ENCODE results near the gene SF3A2. TPM values are rescaled to one million over a fixed set of nuclear protein-coding genes. Genes with fewer than 3 reads are reported as not detected.

SF3A2 gene, protein sequence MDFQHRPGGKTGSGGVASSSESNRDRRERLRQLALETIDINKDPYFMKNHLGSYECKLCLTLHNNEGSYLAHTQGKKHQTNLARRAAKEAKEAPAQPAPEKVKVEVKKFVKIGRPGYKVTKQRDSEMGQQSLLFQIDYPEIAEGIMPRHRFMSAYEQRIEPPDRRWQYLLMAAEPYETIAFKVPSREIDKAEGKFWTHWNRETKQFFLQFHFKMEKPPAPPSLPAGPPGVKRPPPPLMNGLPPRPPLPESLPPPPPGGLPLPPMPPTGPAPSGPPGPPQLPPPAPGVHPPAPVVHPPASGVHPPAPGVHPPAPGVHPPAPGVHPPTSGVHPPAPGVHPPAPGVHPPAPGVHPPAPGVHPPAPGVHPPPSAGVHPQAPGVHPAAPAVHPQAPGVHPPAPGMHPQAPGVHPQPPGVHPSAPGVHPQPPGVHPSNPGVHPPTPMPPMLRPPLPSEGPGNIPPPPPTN
- 88.3 and 88.5 TPM in 2 replicates for total RNA-seq (2013; cell fraction: nucleolus; rRNA removed)
- total RNA-seq (2014; rRNA removed) (41.5 and 49.3 TPM in 2 replicates), total RNA-seq (2014; rRNA removed; fragmentation: Illumina TruSeq; extraction: Trizol) (12.3 and 15.6 TPM in 2 replicates), total RNA-seq (2021) (132 and 143 TPM in 2 replicates), polyA plus RNA-seq (2011; rRNA removed) (3.3 and 5.4 TPM in 2 replicates), polyA plus RNA-seq (2014; fragmentation: Illumina TruSeq; extraction: Trizol) (2.4 and 26.9 TPM in 2 replicates), polyA plus RNA-seq (2014; fragmentation: Nextera tagmentation; extraction: Ambion mirVana) (under 1 TPM; 0.33 to 0.55 TPM), polyA plus RNA-seq (2014; rRNA removed) (36.2 and 61.3 TPM in 2 replicates), polyA plus RNA-seq (2016; fragmentation: Nextera tagmentation; extraction: Ambion mirVana) (10 to 100 TPM; 34.4 to 39.7 TPM), polyA minus RNA-seq (2011; rRNA and poly(A)+ RNA removed) (10.2 and 25.5 TPM in 2 replicates), Bru-seq, nascent RNA (percentile 83 among the genes with signal in this experiment), BruChase-seq, experiment 1, labeled RNA remaining after a 6-hour chase (percentile 88 among the genes with signal in this experiment), BruChase-seq, experiment 2, labeled RNA remaining after a 2-hour chase (percentile 83 among the genes with signal in this experiment)
- polyA plus RNA-seq (2011; ENCODE audit: low read depth), result 49.8 TPM
- polyA plus RNA-seq (2011; cell fraction: cytosol; rRNA removed), result 11.1 and 14.5 TPM in 2 replicates
- polyA plus RNA-seq (2011; cell fraction: nucleus; rRNA removed), result 89.6 and 126 TPM in 2 replicates
- 86.1 and 131 TPM in 2 replicates for polyA plus RNA-seq (2012)
- polyA minus RNA-seq (2011; cell fraction: cytosol; rRNA and poly(A)+ RNA removed), result 30.7 and 38.0 TPM in 2 replicates
- polyA minus RNA-seq (2011; cell fraction: nucleus; rRNA and poly(A)+ RNA removed), result 69.4 and 102 TPM in 2 replicates
- long read RNA-seq, experiment 1, result 0 reads
- long read RNA-seq, experiment 2, result 0 reads

DNA sequence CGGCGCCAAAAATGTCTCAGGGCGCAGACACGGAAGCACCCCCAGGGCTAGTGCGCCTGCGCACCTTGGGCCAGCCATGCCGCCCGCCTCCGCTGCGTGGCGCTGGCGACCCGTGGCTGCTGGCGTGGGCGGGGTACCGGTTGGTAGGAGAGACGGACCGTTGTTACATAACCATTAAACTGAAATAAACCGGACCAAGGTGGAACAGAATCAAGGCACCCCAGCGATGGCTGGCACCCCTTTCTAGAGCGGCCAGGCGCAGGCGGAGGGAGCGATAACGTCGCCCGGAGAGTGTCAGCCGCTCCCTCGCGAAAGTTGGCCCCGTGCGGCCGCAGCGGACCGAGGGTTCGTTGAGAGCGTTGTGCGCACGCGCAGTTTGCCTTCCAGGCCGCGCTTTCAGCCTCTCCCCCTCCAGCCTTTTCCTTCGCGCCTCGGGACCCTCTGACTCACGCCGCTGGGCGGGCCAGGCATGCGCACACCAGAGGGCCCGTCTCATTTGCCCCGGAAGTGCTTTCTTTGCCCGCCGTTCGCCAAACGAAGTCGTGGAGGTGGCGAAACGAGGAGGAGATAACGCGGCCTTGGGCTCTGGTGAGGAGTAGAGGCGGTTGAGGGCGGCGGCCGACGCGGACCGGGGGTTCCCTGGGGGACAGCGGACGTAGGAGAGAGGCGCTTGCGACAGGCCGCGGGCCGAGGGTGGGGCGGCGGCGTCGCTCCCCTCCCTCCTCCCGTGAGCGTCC is at the start of gene SF3A2, which contains the start of gene PLEKHJ1:
Gene SF3A2 (plus strand): TSS at position 511 of the 737 bp plus-strand sequence. CDS start 6,595 bp downstream, outside the sequence.
Gene PLEKHJ1 (minus strand): TSS at position 16 of the 737 bp plus-strand sequence. CDS start 81 bp downstream, outside the sequence.
- POLR2A ChIA-PET, result interaction anchor here (0.7 to 3.9 kb wide), 4 partner anchors 23 to 961 kb away, joined by 4 to 54 read pairs (median 6); partner anchors contain the start of genes FAM174C and LSM7
- Histone ChIP-seq H3K27ac (ENCODE audit: control insufficient read depth, insufficient read depth) (peak within 1 kb of the TSS; percentile 94), H3K4me3 (peak within 1 kb of the TSS; percentile 99), H3K36me3 (ENCODE audit: control insufficient read depth in 2 of 2, insufficient read depth in 2 of 2, low read length in 1 of 2) (peaks cover 8 to 16% of the 10 kb centered on the region in 2 experiments; a peak in 3 of 4 replicates), H3K4me1 (ENCODE audit: control insufficient read depth, insufficient read depth, low read length) (peaks cover 24% of the 10 kb centered on the region), H2AFZ (ENCODE audit: control insufficient read depth, low read depth, low read length) (peak within 1 kb of the TSS; percentile 98), H4K20me1 (ENCODE audit: control insufficient read depth, insufficient read depth) (peaks cover 15% of the 10 kb centered on the region), H3K9me3 (replicated peaks; ENCODE audit: control insufficient read depth, insufficient read depth, low read length) (no peaks in the 10 kb centered on the region), H3K79me2 (ENCODE audit: control insufficient read depth, insufficient read depth, low read length) (peaks cover 81% of the 10 kb centered on the region), H3K4me2 (ENCODE audit: control insufficient read depth, insufficient read depth) (peak within 1 kb of the TSS; percentile 96), H3K27me3 (replicated peaks in 1 of 2; ENCODE audit: control insufficient read depth in 2 of 2, insufficient read depth in 2 of 2, low read length in 1 of 2) (no peaks in the 10 kb centered on the region), H3K9ac (ENCODE audit: control insufficient read depth, insufficient read depth, low read length) (peak within 1 kb of the TSS; percentile 80)
- peak; percentile 93 for DNase-seq (ENCODE audit: low read depth, low spot score)
- RAD21 ChIA-PET (ENCODE audit: unreplicated experiment), result interaction anchor here (0.6 to 4.2 kb wide), 16 partner anchors 9 to 375 kb away, joined by 3 to 72 read pairs (median 4); partner anchors contain the start of gene TIMM13
- FAIRE-seq, result peak; percentile 97
- peak; percentile 83 for ATAC-seq
- in situ Hi-C loops (cut with MboI) (loop anchor here (5.0 kb wide), 1 partner anchor 36 kb away; no protein-coding TSS in a partner anchor), intact Hi-C loops (cut with micrococcal nuclease; ENCODE audit: unreplicated experiment) (loop anchor here (1.0 to 10.0 kb wide), 4 partner anchors 37 to 156 kb away; partner anchors contain the start of genes IZUMO4, LSM7, MOB3A and SPPL2B)
- WGBS (ENCODE audit: insufficient coverage, insufficient replicate concordance, low lambda C conversion rate, missing lambda C conversion rate), result 2% methylated on average over 69 of the region's 80 CpGs
- SMC1A ChIA-PET (ENCODE audit: uncharacterized antibody, unreplicated experiment), result interaction anchor here (0.7 to 4.1 kb wide), 10 partner anchors 22 to 80 kb away, joined by 3 to 39 read pairs (median 6); no protein-coding TSS in a partner anchor
- CTCF ChIA-PET, result interaction anchor here (0.6 to 4.7 kb wide), 11 partner anchors 24 to 339 kb away, joined by 3 to 130 read pairs (median 4); partner anchors contain the start of gene LMNB2
- BruUV-seq (replicated peaks), result no TSS peak
- no peak for TF ChIP-seq MYB (IDR thresholded peaks at IDR 0.05; ENCODE audit: borderline replicate concordance, low read depth, low read length)
- no peak for TF ChIP-seq CHD4 (IDR thresholded peaks at IDR 0.05)
- peak; percentile 51 for TF ChIP-seq CBFB (IDR thresholded peaks at IDR 0.05; ENCODE audit: low read depth)
- TF ChIP-seq HDAC6 (IDR thresholded peaks at IDR 0.05; ENCODE audit: unreplicated experiment), result no peak
- peak in 1 of 2 experiments; percentile 35; a peak in 1 of 4 replicates for TF ChIP-seq IKZF2 (IDR thresholded peaks at IDR 0.05)
- TF ChIP-seq RELA (IDR thresholded peaks at IDR 0.05; ENCODE audit: borderline replicate concordance, partially characterized antibody), result peak; percentile 77
- TF ChIP-seq, protein P1, sequence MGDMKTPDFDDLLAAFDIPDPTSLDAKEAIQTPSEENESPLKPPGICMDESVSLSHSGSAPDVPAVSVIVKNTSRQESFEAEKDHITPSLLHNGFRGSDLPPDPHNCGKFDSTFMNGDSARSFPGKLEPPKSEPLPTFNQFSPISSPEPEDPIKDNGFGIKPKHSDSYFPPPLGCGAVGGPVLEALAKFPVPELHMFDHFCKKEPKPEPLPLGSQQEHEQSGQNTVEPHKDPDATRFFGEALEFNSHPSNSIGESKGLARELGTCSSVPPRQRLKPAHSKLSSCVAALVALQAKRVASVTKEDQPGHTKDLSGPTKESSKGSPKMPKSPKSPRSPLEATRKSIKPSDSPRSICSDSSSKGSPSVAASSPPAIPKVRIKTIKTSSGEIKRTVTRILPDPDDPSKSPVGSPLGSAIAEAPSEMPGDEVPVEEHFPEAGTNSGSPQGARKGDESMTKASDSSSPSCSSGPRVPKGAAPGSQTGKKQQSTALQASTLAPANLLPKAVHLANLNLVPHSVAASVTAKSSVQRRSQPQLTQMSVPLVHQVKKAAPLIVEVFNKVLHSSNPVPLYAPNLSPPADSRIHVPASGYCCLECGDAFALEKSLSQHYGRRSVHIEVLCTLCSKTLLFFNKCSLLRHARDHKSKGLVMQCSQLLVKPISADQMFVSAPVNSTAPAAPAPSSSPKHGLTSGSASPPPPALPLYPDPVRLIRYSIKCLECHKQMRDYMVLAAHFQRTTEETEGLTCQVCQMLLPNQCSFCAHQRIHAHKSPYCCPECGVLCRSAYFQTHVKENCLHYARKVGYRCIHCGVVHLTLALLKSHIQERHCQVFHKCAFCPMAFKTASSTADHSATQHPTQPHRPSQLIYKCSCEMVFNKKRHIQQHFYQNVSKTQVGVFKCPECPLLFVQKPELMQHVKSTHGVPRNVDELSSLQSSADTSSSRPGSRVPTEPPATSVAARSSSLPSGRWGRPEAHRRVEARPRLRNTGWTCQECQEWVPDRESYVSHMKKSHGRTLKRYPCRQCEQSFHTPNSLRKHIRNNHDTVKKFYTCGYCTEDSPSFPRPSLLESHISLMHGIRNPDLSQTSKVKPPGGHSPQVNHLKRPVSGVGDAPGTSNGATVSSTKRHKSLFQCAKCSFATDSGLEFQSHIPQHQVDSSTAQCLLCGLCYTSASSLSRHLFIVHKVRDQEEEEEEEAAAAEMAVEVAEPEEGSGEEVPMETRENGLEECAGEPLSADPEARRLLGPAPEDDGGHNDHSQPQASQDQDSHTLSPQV (IDR thresholded peaks at IDR 0.05), result peak; percentile 86
- peak in 1 of 2 experiments; percentile 67; a peak in 3 of 4 replicates for TF ChIP-seq BHLHE40 (IDR thresholded peaks at IDR 0.05; ENCODE audit: borderline replicate concordance in 1 of 2, low read depth in 2 of 2, low read length in 1 of 2)
- peak; percentile 83; the same call in 1 of the 2 replicates for TF ChIP-seq SIN3A (IDR thresholded peaks at IDR 0.05; ENCODE audit: low read depth, low read length)
- 0 out of 2 replicates have a peak, but pooled peaks have one; percentile 5 for TF ChIP-seq SPI1 (IDR thresholded peaks at IDR 0.05; ENCODE audit: borderline replicate concordance, insufficient read depth, low read depth, low read length)
- TF ChIP-seq TAF1 (IDR thresholded peaks at IDR 0.05; ENCODE audit: borderline replicate concordance, low read depth, low read length), result peak; percentile 82; the same call in 1 of the 2 replicates
- peak; percentile 64; the same call in 1 of the 2 replicates for TF ChIP-seq ZSCAN29 (IDR thresholded peaks at IDR 0.05)
- 0 out of 2 replicates have a peak, but pooled peaks have one; percentile 43 for TF ChIP-seq POLR2AphosphoS2 (IDR thresholded peaks at IDR 0.05; ENCODE audit: low read depth, low read length)
